ENCODE results near the gene DLD.

The DLD gene

GRCh38 chr7:107874111-107874510, 16.9 kb upstream of the DLD start:
- in situ Hi-C loops (cut with HindIII; ENCODE audit: low sequenced_read_pairs), result no loop called here
- no peak overlapping the region for H3K4me3 ChIP-seq (ENCODE audit: low read depth, low read length)
- no peak for TF ChIP-seq CTCF (IDR thresholded peaks at IDR 0.05; ENCODE audit: low read depth, low read length)
- no peak for DNase-seq (ENCODE audit: low read depth, low spot score)

DNA sequence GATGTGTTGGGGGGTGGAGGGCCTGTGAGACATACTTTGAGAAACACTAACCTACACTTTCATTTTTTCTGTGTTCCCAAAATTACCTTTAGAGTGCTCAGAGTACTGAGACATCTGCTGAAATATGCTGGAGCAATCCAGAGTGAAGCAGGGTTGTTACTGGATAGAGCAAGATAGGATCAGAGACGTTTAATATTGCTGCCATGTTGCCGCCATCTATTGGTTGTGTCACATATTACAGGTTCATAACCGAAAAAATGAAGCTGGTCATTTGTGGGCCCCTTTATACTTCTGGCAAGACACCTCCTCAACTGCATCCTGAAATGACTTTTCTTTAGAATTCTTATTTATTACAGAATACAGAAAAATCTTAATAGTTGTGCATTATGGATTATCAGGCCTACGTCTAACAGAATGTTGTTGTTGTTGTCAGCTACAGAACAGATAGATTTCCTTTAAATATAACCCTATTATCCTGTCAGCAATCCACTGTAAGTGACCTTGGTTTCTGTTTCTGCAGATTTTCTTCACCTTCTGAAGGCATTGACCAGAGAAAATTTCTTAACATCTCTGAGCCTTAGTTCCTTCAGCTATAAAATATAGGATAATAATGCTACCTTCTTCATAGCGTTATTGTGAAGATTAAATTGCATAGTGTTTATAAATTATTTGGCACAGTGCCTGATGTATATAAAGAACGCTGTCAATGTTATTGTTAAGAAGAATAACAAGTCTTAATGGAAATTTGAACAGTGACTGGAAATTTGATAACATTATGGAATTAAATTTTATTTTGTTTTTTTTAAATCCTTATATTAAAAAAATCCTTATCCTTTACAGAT, 16.2 kb upstream of the DLD start:
- peak; percentile 64 for DNase-seq (ENCODE audit: low read depth, low spot score)
- in situ Hi-C loops (cut with HindIII; ENCODE audit: low sequenced_read_pairs), result no loop called here
- no peak overlapping the region for H3K4me3 ChIP-seq (ENCODE audit: low read depth, low read length)
- TF ChIP-seq CTCF (IDR thresholded peaks at IDR 0.05; ENCODE audit: low read depth, low read length), result peak; percentile 72

- no peak for TF ChIP-seq CTCF (IDR thresholded peaks at IDR 0.05; ENCODE audit: low read depth, low read length)
- no peak overlapping the region for H3K4me3 ChIP-seq (ENCODE audit: low read depth, low read length)
- in situ Hi-C loops (cut with HindIII; ENCODE audit: low sequenced_read_pairs), result no loop called here
- no peak for DNase-seq (ENCODE audit: low read depth, low spot score)
These were observed 14.1 kb upstream of the DLD start for GRCh38 chr7:107876916-107877315.

DNA sequence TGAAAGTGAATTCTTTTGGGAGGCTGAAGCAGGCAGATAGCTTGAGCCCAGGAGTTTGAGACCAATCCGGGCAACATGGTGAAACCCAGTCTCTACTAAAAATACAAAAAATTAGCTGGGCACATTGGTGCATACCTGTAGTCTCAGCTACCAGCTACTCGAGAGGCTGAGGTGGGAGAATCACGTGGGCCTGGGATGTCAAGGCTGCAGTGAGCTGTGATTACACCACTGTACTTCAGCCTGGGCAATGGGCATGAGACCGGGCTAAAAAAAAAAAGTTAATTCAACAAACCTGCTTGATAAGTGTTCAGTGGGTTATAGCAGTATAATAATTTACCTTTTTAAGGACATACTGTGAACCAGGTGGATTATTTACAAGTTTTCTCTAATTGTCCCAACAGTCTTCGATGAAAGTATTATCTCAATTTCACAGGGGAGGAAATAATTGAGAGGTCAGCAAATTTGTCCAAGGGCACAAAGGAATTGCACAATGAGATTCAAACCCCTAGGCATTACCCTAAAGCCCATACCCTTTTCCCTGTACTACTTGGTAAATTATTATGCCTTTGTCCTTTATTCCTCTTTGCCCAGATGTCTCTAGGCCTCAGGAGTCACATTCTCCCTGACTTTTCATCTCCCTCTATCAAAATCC, 13.1 kb upstream of the DLD start:
- H3K4me3 ChIP-seq (ENCODE audit: low read depth, low read length), result no peak overlapping the region
- in situ Hi-C loops (cut with HindIII; ENCODE audit: low sequenced_read_pairs), result no loop called here
- no peak for TF ChIP-seq CTCF (IDR thresholded peaks at IDR 0.05; ENCODE audit: low read depth, low read length)
- no peak for DNase-seq (ENCODE audit: low read depth, low spot score)

DNA sequence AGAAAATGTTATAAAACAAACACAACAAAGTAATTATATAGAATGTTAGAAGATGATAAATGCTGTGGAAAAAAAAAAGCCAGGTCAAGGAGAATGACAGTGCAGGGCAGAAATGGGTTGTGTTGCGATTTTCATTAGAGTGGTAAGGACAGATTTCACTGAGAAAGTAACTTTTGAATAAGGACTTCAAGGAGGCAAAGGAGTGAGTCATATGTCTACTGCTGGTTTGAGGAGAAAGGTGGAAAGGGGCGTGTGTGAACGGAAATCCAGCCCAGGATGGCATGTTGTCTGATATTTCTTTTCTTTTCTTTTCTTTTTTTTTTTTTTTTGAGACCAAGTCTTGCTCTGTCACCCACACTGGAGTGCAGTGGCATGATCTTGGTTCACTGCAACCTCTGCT, 12.3 kb upstream of the DLD start:
- no peak for DNase-seq (ENCODE audit: low read depth, low spot score)
- no peak overlapping the region for H3K4me3 ChIP-seq (ENCODE audit: low read depth, low read length)
- no peak for TF ChIP-seq CTCF (IDR thresholded peaks at IDR 0.05; ENCODE audit: low read depth, low read length)
- in situ Hi-C loops (cut with HindIII; ENCODE audit: low sequenced_read_pairs), result no loop called here

DNA sequence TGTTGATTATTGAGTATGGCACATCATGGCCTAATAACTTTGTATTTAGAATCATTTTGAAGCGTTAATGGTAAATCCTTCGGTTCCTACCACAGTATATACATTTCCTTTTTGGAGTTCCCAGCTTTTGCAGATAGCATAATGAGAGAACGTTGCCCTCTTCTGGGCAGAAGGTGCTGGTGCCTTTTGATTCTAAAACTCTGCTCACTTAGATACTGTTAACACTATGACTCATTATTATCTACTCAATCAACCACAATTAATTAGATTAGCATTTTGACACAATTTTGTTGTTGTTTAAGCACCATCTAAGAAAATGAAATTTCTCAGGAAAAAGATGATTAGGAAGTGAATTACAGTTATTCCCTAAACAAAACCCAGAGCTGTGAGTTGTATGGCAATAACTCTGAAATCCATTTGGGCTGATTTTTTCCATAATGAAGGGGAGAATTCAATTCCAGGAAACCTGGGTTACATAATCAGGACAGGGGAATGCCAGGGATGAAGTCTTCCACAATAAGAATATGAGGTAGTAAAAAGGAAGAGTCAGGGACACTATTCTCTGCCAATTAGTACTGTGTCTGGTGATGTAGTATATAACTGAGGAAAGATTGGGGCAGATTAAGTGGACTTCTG, 11.5 kb upstream of the DLD start:
- peak; percentile 80 for TF ChIP-seq CTCF (IDR thresholded peaks at IDR 0.05; ENCODE audit: low read depth, low read length)
- in situ Hi-C loops (cut with HindIII; ENCODE audit: low sequenced_read_pairs), result no loop called here
- peak; percentile 59 for DNase-seq (ENCODE audit: low read depth, low spot score)
- H3K4me3 ChIP-seq (ENCODE audit: low read depth, low read length), result no peak overlapping the region

All from astrocyte of the spinal cord (primary cell).